Stimulated activated CD8-positive, alpha-beta memory T cell treated with anti-CD3 and anti-CD28 coated beads, Interleukin-4, amount 100 ng/mL, for 24 hours (primary cell): ENCODE measurements around the gene R3HDM4.
A peak's percentile ranks its signal among the peaks of the same experiment; 100 is the strongest.

ENCODE experiments used
- DNase-seq: peaks from one replicate; pipeline ENCODE4 v3.0.0-alpha.2; 2020; ENCODE audit warnings: low read depth

R3HDM4 gene

GRCh38 chr19:947090-947706 is 34.2 kb upstream of the R3HDM4 start:
- DNase-seq: no peak

- no peak for DNase-seq
Measured at GRCh38 chr19:945401-946252, 32.6 kb upstream of the R3HDM4 start.

GRCh38 chr19:944663-945241 is 31.7 kb upstream of the R3HDM4 start:
- no peak for DNase-seq

- DNase-seq: no peak
Measured at GRCh38 chr19:944171-944567, 31.1 kb upstream of the R3HDM4 start.

GRCh38 chr19:943551-944170 is 30.6 kb upstream of the R3HDM4 start:
- DNase-seq: no peak

GRCh38 chr19:942133-942645 is 29.2 kb upstream of the R3HDM4 start:
- DNase-seq: no peak

- DNase-seq: no peak
Measured at GRCh38 chr19:941292-942132, 28.5 kb upstream of the R3HDM4 start.

- peak; percentile 48 for DNase-seq
Measured at GRCh38 chr19:940591-941291, 27.7 kb upstream of the R3HDM4 start.

- DNase-seq: no peak
Measured at GRCh38 chr19:939922-940321, 26.9 kb upstream of the R3HDM4 start.

GRCh38 chr19:939439-939838 is 26.4 kb upstream of the R3HDM4 start:
- DNase-seq: no peak

- DNase-seq: no peak
Measured at GRCh38 chr19:938233-938923, 25.4 kb upstream of the R3HDM4 start.

- no peak for DNase-seq
Measured at GRCh38 chr19:937259-937694, 24.3 kb upstream of the R3HDM4 start.

- no peak for DNase-seq
Measured at GRCh38 chr19:936175-936546, 23.1 kb upstream of the R3HDM4 start.

- DNase-seq: no peak
Measured at GRCh38 chr19:934865-935479, 22.0 kb upstream of the R3HDM4 start.

- no peak for DNase-seq
Measured at GRCh38 chr19:934197-934840, 21.3 kb upstream of the R3HDM4 start.

- DNase-seq: no peak
Measured at GRCh38 chr19:933553-933882, 20.5 kb upstream of the R3HDM4 start.

GRCh38 chr19:932648-933552 is 19.9 kb upstream of the R3HDM4 start:
- no peak for DNase-seq

GRCh38 chr19:931860-932647 is 19.0 kb upstream of the R3HDM4 start:
- DNase-seq: no peak
